Fibroblast of lung (primary cell): Measurements from ENCODE around the gene AMDHD2.

Experiments used
- CTCF ChIP-seq, 2 donors: IDR thresholded peaks in 1 of 2; conservative IDR thresholded peaks in 1 of 2; 1 replicate in 1 of 2; 2 replicates in 1 of 2; pipeline ENCODE4 v1.5.1; 2011 to 2012; ENCODE audit warnings: low read length in 2 of 2, control low read depth in 1 of 2, inconsistent platforms in 1 of 2, low read depth in 1 of 2, mild to moderate bottlenecking in 1 of 2
- EZH2 ChIP-seq: IDR thresholded peaks from 2 replicates; pipeline ENCODE4 v1.5.1; 2012; ENCODE audit warnings: low read length, control low read depth, mild to moderate bottlenecking; ENCODE audit errors: missing control alignments

DNA sequence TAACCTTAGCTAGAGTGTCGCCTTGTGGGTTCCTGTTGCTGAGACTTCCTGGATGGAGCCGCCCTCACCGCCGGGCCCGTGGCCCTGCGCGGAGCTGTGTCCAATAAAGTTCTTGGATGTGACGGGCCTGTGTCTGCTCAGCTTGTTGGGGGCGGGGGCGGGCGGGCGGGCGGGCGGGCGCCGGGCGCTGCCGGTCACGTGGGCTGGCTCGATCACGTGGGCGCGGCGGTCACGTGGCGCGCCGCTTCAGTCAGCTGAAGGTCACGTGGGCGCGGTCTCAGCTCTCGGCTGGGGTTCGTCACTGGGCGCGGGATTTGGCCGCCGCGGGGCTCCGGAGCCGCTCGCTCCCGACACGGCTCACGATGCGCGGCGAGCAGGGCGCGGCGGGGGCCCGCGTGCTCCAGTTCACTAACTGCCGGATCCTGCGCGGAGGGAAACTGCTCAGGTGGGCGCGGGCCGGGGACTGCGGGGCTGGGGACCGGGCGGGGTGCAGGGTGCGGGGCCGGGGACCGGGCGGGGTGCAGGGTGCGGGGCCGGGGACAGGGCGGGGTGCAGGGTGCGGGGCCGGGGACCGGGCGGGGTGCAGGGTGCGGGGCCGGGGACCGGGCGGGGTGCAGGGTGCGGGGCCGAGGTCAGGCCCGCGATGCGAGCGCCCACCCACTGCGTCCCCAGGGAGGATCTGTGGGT lies at the start of gene AMDHD2:
- TF ChIP-seq CTCF (conservative IDR thresholded peaks at IDR 0.05 in 1 of 2, IDR thresholded peaks at IDR 0.05 in 1 of 2; ENCODE audit: low read depth in 1 of 2, low read length in 2 of 2) (no peak), EZH2 (no peak)
